Upper lobe of left lung (tissue), 4 donors: ENCODE data around the gene FAM53B.

Experiments
- CTCF ChIP-seq, 6 experiments: fragments of 450-650 bp in 4 of 6; fragments of 200-600 bp in 2 of 6; sonication (generic) in 2 of 6; IDR thresholded peaks; one replicate each; pipeline ENCODE4 v1.5.1; 2016 to 2019; ENCODE audit warnings: antibody characterized with exemption in 6 of 6
- POLR2A ChIP-seq, 4 donors: fragments of 450-650 bp; IDR thresholded peaks; one replicate each; pipeline ENCODE4 v1.5.1; 2016 to 2017; ENCODE audit warnings: antibody characterized with exemption in 4 of 4, mild to moderate bottlenecking in 2 of 4
- POLR2AphosphoS5 ChIP-seq, 2 donors: sonication (generic); formaldehyde crosslinking; IDR thresholded peaks; one replicate each; pipeline ENCODE4 v1.5.1; 2017; ENCODE audit warnings: antibody characterized with exemption in 2 of 2

DNA sequence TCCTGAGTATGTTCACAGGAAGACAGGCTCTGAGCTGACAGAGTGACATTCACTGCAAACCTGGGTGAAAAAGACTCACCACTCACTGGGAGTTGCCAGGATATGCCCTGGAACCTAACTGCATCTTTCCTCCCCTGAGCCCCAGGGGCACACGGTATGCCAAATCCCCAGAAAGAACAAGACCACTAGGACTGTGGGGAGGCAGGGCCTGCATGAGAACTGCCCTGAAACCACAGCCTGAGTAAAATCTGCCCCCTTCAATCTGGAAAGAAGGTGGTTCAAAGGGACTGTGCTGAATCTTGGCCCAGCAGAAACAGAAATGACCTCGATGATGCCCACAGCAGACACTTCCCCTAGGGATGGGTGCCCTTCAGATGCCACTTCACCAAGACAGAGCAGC lies 6.5 kb downstream of the FAM53B start:
- TF ChIP-seq POLR2A (IDR thresholded peaks at IDR 0.05) (no peak), CTCF (IDR thresholded peaks at IDR 0.05) (no peak), POLR2AphosphoS5 (IDR thresholded peaks at IDR 0.05) (no peak)
